ENCODE measurements around the gene GAB3.

DNA sequence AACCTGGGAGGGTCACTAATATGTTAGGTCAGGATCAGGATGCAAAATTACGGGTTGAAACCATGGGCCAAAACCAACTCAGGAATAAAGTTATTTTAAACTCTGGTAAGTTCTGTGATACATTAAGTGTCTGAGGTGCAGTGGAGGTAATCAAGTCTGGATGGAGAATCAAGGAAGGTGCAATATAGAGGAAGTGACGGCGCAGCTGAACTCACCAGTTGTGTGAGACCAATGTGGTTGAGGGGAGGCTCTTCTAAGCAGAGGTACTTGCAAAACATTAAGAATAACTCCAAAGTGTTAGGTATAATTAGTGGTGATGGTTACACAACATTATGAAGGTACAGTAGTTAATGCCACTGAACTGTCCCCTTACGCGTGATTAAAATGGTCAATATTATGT, 19.7 kb downstream of the GAB3 start:
- no peak for TF ChIP-seq POLR2A (IDR thresholded peaks at IDR 0.05; ENCODE audit: low read depth, low read length)
- TF ChIP-seq, protein P1, sequence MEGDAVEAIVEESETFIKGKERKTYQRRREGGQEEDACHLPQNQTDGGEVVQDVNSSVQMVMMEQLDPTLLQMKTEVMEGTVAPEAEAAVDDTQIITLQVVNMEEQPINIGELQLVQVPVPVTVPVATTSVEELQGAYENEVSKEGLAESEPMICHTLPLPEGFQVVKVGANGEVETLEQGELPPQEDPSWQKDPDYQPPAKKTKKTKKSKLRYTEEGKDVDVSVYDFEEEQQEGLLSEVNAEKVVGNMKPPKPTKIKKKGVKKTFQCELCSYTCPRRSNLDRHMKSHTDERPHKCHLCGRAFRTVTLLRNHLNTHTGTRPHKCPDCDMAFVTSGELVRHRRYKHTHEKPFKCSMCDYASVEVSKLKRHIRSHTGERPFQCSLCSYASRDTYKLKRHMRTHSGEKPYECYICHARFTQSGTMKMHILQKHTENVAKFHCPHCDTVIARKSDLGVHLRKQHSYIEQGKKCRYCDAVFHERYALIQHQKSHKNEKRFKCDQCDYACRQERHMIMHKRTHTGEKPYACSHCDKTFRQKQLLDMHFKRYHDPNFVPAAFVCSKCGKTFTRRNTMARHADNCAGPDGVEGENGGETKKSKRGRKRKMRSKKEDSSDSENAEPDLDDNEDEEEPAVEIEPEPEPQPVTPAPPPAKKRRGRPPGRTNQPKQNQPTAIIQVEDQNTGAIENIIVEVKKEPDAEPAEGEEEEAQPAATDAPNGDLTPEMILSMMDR (IDR thresholded peaks at IDR 0.05; ENCODE audit: extremely low read depth in 1 of 2, insufficient read depth in 1 of 2, low read depth in 1 of 2, low read length in 2 of 2): no peak
